ENCODE results near the gene DGKD. TPM values are rescaled to one million over a fixed set of nuclear protein-coding genes. Genes with fewer than 3 reads are reported as not detected.

Gene DGKD
- total and polyA plus RNA-seq, 2 donors (not counting 1 experiment from before 2014, with no cell fraction given), result 6.0 to 9.9 TPM

GRCh38 chr2:233321166-233321565, 33.1 kb upstream of the DGKD start:
- no peak overlapping the region for H3K9ac ChIP-seq (ENCODE audit: insufficient read depth, low read length)
- H2AFZ ChIP-seq (ENCODE audit: low read length), result no peak overlapping the region
- DNase-seq (ENCODE audit: low read depth in 2 of 2), result no peak
- H3K79me2 ChIP-seq (ENCODE audit: control insufficient read depth, insufficient read depth, low read length), result no peaks in the 10 kb centered on the region
- H4K20me1 ChIP-seq (ENCODE audit: control insufficient read depth, extremely low read depth, insufficient read depth, low read length), result no peaks in the 10 kb centered on the region
- H3K4me3 ChIP-seq (replicated peaks in 1 of 4; ENCODE audit: control extremely low read depth in 1 of 4, insufficient read depth in 1 of 4, low read depth in 3 of 4, low read length in 4 of 4), result no peak overlapping the region
- no peaks in the 10 kb centered on the region for H3K4me1 ChIP-seq (ENCODE audit: control insufficient read depth, extremely low read depth, insufficient read depth, low read length)
- H3K36me3 ChIP-seq (ENCODE audit: control insufficient read depth, insufficient read depth, low read length), result no peaks in the 10 kb centered on the region
- H3K9me3 ChIP-seq (ENCODE audit: control insufficient read depth, insufficient read depth, low read depth, low read length), result no peaks in the 10 kb centered on the region
- H3K27ac ChIP-seq (ENCODE audit: insufficient read depth, low read length), result no peak overlapping the region
- peaks cover 9% of the 10 kb centered on the region for H3K27me3 ChIP-seq (ENCODE audit: control insufficient read depth, insufficient read depth, low read length)
- no peak overlapping the region for H3K4me2 ChIP-seq (ENCODE audit: extremely low read depth, insufficient read depth, low read length)
- no peak for TF ChIP-seq CTCF (conservative IDR thresholded peaks at IDR 0.05 in 1 of 2, IDR thresholded peaks at IDR 0.05 in 1 of 2; ENCODE audit: low read depth in 1 of 2, low read length in 2 of 2)
- TF ChIP-seq EZH2 (IDR thresholded peaks at IDR 0.05; ENCODE audit: low read length, missing control alignments), result no peak

- Histone ChIP-seq H3K36me3 (ENCODE audit: control insufficient read depth, insufficient read depth, low read length) (no peaks in the 10 kb centered on the region), H3K9me3 (ENCODE audit: control insufficient read depth, insufficient read depth, low read depth, low read length) (no peaks in the 10 kb centered on the region), H2AFZ (ENCODE audit: low read length) (no peak overlapping the region), H3K9ac (ENCODE audit: insufficient read depth, low read length) (no peak overlapping the region), H3K4me3 (replicated peaks in 1 of 4; ENCODE audit: control extremely low read depth in 1 of 4, insufficient read depth in 1 of 4, low read depth in 3 of 4, low read length in 4 of 4) (no peak overlapping the region), H3K27me3 (ENCODE audit: control insufficient read depth, insufficient read depth, low read length) (peaks cover 8% of the 10 kb centered on the region), H3K27ac (ENCODE audit: insufficient read depth, low read length) (no peak overlapping the region), H3K79me2 (ENCODE audit: control insufficient read depth, insufficient read depth, low read length) (no peaks in the 10 kb centered on the region), H3K4me2 (ENCODE audit: extremely low read depth, insufficient read depth, low read length) (no peak overlapping the region), H3K4me1 (ENCODE audit: control insufficient read depth, extremely low read depth, insufficient read depth, low read length) (no peaks in the 10 kb centered on the region), H4K20me1 (ENCODE audit: control insufficient read depth, extremely low read depth, insufficient read depth, low read length) (no peaks in the 10 kb centered on the region)
- TF ChIP-seq EZH2 (IDR thresholded peaks at IDR 0.05; ENCODE audit: low read length, missing control alignments) (no peak), CTCF (conservative IDR thresholded peaks at IDR 0.05 in 1 of 2, IDR thresholded peaks at IDR 0.05 in 1 of 2; ENCODE audit: low read depth in 1 of 2, low read length in 2 of 2) (no peak)
- DNase-seq (ENCODE audit: low read depth in 2 of 2), result no peak
These were observed 30.4 kb upstream of the DGKD start for GRCh38 chr2:233323851-233324250.

- TF ChIP-seq EZH2 (IDR thresholded peaks at IDR 0.05; ENCODE audit: low read length, missing control alignments) (no peak), CTCF (conservative IDR thresholded peaks at IDR 0.05 in 1 of 2, IDR thresholded peaks at IDR 0.05 in 1 of 2; ENCODE audit: low read depth in 1 of 2, low read length in 2 of 2) (no peak)
- Histone ChIP-seq H4K20me1 (ENCODE audit: control insufficient read depth, extremely low read depth, insufficient read depth, low read length) (no peaks in the 10 kb centered on the region), H3K27me3 (ENCODE audit: control insufficient read depth, insufficient read depth, low read length) (no peaks in the 10 kb centered on the region), H3K4me1 (ENCODE audit: control insufficient read depth, extremely low read depth, insufficient read depth, low read length) (no peaks in the 10 kb centered on the region), H3K79me2 (ENCODE audit: control insufficient read depth, insufficient read depth, low read length) (no peaks in the 10 kb centered on the region), H3K4me2 (ENCODE audit: extremely low read depth, insufficient read depth, low read length) (no peak overlapping the region), H3K4me3 (replicated peaks in 1 of 4; ENCODE audit: control extremely low read depth in 1 of 4, insufficient read depth in 1 of 4, low read depth in 3 of 4, low read length in 4 of 4) (no peak overlapping the region), H3K9ac (ENCODE audit: insufficient read depth, low read length) (no peak overlapping the region), H3K36me3 (ENCODE audit: control insufficient read depth, insufficient read depth, low read length) (no peaks in the 10 kb centered on the region), H3K9me3 (ENCODE audit: control insufficient read depth, insufficient read depth, low read depth, low read length) (no peaks in the 10 kb centered on the region), H2AFZ (ENCODE audit: low read length) (no peak overlapping the region), H3K27ac (ENCODE audit: insufficient read depth, low read length) (no peak overlapping the region)
- no peak for DNase-seq (ENCODE audit: low read depth in 2 of 2)
These were observed 29.0 kb upstream of the DGKD start for GRCh38 chr2:233325256-233325655.

All from fibroblast of lung (primary cell).